ENCODE measurements around the gene ARL6IP4.

ARL6IP4 gene

GRCh38 chr12:122958198-122958888, 22.1 kb upstream of the ARL6IP4 start:
- DNase-seq (ENCODE audit: low read depth in 2 of 2), result no peak

DNA sequence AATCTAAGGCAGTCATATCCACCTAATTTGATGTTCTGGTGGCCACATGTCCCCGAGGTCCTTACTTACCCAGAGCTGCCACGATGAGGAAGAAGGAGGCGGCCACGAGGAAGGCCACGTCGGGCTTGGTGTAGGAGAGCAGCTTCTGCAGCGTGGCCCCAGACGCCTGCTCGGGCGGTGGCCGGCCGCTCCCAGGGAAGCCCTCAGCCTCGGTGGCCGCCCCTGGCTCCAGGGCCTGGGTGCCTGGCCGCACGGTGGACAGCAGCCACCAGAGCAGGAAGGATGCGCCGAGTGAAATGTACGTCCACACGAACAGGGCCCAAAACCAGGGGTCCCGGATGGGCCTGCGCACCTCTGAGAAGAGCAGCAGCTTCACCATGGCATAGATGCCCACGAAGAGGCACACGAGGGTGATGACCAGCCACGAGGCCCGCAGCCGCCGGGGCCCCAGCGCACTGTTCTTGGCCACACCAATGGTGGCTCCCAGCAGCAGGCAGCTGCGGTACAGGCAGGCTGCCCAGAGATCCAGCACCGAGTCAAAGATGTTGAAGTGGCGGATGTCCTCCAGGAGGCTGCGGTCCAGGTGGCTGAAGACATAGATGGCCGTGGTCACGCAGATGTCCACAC, 20.8 kb upstream of the ARL6IP4 start:
- DNase-seq (ENCODE audit: low read depth in 2 of 2), result no peak

DNA sequence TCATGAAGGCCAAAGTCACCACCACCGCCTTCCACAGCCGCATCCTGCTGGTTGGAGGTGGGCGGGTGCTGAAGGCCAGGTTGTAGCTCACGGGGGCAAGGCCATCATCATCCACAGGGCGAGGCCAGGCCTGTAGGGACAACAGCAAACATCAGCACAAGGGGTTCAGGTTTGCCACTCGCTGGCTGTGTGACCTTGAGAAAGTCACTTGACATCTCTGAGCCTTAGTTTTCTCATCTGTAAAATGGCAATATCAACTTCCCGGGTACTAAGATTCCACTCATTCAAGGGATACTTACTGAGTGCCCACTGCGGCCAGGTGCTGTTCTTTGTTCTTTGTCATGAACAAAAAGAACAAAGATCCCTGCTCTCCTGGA, 20.3 kb upstream of the ARL6IP4 start:
- DNase-seq (ENCODE audit: low read depth in 2 of 2), result no peak

DNA sequence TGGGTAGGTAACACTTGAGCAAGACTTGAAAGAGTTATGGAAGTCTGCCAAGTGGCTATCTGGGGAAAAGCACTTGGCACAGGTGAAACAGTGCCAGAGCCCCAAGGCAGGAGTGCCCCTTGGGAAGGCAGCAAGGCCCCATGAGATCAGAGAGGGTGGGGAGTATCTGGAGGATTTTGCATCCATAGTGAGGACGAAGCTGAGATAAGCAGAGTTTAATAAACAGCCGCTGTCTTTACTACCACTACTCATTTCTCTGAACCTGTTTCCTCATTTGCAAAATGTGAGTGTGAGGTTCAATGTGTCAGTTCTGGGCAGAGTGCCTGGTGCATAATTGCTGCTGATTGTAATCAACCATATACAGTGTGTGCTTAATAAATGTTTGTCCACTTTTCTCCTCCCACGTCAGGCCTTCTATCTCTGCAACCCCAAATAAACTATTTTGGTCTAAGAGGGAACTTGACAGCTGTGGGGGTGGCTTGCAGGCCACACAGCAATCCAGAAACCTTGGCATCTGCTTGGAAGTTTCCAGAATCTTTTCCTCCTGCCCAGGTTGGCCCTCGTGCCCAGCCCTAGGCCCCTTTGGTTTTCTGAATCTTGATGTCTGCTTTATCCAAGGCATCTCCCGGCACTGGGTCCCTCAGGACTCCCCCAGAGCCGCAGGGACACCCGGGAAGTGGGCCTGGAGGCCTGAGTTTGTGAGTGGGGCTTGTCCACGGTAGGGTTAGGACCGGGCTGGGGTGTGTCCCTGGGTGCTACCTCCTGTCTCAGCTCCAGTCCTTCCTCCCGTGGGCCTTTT, 18.8 kb upstream of the ARL6IP4 start:
- no peak for DNase-seq (ENCODE audit: low read depth in 2 of 2)

- DNase-seq (ENCODE audit: low read depth in 2 of 2), result no peak
These were observed 16.6 kb upstream of the ARL6IP4 start for GRCh38 chr12:122963941-122964265.

DNA sequence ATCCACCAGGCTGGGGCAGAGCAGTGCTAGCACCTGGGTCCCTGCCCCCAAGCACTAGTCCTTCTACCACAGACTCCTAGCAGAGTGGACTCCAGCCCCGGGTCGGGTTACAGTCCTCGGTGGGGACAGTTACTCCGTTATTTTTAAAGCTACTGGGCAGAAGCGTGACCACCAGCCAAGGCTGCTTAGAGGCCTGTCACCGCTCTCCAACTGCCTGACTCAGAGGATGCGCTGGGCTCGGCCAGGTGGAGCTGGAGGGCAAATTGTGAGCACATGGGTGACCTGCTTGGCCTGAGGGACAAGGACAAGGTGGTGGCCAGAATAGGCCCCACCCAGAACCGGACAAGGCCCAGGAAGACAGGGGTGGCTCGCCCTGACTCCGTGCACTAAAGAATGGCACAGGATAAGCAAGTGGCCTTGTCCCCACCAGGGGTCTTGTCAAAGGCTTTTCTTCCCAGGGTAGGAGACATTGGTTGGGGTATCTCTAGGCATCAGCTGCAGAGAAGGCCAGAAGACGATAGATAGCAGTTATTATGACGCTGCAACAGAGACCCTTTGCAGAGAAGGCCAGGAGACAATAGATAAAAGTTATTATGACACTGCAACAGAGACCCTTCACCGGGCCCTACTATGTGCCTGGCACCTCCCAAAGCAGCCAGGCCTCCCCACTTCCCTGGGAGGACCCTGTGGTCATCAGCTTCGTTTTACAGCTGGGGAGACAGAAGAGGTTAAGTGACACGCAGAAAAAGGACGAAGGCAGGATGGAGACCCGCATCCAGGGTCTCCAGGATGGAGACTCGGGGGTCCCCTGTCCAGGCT, 15.8 kb upstream of the ARL6IP4 start:
- DNase-seq (ENCODE audit: low read depth in 2 of 2), result no peak

GRCh38 chr12:122965321-122965751, 15.1 kb upstream of the ARL6IP4 start:
- DNase-seq (ENCODE audit: low read depth in 2 of 2), result no peak

DNA sequence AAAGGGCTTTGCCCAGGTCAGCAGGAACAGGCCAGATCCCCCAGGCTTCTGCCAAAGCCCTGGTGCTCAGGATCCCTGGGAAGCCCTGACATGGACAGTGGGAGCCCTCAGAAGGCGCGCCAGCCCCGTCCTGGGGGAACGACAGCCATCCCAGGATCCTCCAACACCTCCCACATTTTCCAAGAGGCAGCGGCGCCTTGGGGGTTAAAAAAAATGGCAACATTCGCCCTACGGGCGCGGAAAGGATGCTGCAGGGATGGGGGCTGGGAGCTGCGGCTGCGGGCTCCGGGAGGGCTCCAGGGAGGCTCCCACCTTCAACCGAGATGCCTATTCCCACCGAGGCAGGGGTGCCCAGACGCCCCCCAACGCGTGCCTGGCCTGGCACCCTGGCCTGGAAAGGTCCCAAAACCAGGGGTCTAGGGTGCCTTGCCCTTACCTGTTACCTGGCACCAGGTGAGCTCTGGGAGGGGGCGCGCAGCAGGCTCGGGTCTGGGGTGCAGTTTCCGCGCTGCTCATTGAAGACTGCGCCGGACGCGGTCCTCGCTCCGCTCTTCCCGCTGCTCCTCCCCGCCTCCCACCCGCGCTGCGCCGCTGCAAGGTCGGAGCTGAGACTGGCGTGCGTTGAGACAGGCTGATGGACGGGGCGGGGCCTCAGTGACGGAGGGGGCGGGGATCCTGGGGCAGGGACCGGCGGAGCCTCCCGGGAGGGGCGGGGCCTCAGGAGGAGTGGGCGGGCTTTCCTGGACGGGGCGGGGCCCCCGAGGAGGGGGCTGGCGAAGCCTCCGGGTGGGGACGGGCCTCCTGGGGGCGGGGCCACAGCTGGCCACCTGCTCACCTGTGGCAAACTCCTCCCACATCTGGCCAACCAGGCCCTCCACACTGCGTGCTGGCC, 14.4 kb upstream of the ARL6IP4 start, which contains the start of gene ABCB9:
ABCB9 (minus strand) TSS at position 613 of the 892 bp plus-strand sequence. CDS start 6,228 bp downstream, outside the sequence.
- peak; percentile 53 to 63 for DNase-seq (ENCODE audit: low read depth in 2 of 2)

GRCh38 chr12:122966743-122967550, 13.5 kb upstream of the ARL6IP4 start:
- no peak for DNase-seq (ENCODE audit: low read depth in 2 of 2)

GRCh38 chr12:122968104-122968503, 12.4 kb upstream of the ARL6IP4 start:
- no peak for DNase-seq (ENCODE audit: low read depth in 2 of 2)

DNA sequence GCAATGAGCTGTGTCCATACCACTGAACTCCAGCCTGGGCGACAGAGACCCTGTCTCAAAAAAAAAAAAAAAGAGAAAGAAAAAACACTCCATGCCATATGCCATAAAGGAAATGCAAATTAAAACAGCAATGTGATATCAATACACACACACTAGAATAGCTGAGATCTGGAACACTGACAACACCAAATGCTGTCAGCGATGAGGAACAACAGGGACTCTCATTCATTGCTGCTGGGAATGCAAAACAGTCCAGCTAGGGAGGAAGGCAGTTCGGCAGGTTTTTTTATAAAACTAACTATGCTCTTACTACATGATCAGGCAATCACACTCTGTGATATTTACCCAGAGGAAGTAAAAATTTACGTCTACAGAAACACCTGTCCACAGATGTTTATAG, 10.8 kb upstream of the ARL6IP4 start:
- no peak for DNase-seq (ENCODE audit: low read depth in 2 of 2)

- peak; percentile 95 to 96 for DNase-seq (ENCODE audit: low read depth in 2 of 2)
These were observed 6.1 kb upstream of the ARL6IP4 start for GRCh38 chr12:122974274-122974891.

DNA sequence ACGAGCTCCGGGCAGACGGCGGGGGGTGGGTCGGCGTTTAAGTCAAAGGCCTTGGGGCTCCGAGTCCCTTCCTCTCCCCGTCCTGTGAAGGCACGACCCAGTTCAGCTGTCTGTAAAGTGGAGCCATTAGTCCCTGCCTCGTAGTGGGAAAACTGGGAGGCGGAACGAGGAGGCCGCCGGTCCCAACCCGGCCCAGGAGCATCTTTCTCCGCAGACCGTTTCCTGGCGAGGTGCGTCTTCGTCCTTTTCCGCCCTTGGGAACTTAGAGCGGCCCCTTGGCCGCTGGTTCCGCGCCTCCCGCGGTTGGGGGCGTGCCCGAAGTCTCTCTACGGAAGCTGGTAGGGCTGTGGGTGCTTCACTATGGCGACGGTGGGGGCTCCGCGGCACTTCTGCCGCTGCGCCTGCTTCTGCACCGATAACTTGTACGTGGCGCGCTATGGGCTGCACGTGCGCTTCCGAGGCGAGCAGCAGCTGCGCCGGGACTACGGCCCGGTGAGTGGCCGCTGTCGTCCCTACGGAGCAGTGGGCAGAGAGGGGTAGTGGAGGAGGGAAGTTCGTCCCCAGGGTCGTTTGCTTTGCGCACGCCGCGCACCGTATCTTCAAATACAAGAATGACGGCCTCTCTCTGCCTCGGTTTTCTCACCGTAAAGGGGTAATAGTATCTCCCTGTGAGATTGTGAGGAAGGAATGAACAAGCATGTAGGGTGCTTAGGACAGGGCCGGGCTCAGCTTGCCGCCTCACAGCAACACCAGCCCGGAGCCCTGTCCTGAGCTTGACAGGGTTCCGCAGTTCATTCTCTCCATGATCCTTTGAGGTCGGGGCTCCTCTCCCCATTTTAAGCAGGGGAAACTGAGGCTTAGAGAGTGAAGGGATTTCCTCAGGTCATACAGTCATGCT, 5.3 kb upstream of the ARL6IP4 start, which contains the start of gene OGFOD2:
OGFOD2 (plus strand) TSS at position 353 of the 898 bp plus-strand sequence; CDS start at position 361, 8 bp downstream.
- peak; percentile 69 for DNase-seq (ENCODE audit: low read depth in 2 of 2)

- DNase-seq (ENCODE audit: low read depth in 2 of 2), result no peak
These were observed 4.5 kb upstream of the ARL6IP4 start for GRCh38 chr12:122975790-122976647.

DNA sequence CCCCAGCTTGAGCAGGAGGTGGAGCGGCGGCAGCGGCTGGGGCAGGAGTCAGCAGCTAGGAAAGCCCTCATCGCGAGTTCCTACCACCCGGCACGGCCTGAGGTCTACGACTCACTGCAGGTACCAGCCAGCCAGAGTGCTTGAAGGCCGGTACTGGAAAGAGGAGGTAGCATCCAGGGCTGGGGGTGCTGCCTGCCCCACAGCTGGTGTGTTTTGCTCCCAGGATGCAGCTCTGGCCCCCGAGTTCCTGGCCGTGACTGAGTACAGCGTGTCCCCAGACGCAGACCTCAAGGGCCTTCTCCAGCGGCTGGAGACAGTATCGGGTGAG, 3.9 kb upstream of the ARL6IP4 start:
- DNase-seq (ENCODE audit: low read depth in 2 of 2), result no peak

DNA sequence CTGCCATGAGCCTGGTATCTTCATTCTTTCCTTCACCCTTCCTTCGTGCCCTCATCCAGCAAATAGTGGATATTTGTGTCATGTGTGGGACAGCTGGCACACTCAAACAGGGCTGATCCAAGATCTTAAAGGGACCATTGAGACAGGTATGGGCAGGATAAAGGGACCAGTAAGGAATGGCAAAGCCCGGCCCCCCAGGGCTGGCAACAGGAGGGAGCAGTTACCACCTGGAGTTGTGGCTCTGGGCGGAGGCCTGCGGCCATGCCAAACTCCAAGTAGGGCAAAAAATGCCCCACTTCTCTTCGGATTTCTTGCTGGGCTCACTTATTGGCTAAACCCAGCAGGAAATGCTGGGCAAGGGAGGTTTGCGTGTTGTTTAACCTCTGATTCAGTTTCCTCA, 3.3 kb upstream of the ARL6IP4 start:
- DNase-seq (ENCODE audit: low read depth in 2 of 2), result no peak

- no peak for DNase-seq (ENCODE audit: low read depth in 2 of 2)
These were observed 2.7 kb upstream of the ARL6IP4 start for GRCh38 chr12:122977655-122978392.
